Panc1 (cell line): ENCODE results near the gene MORN1.

Source experiments
- CTCF ChIP-seq: fragments of 450-650 bp; IDR thresholded peaks from 2 replicates; pipeline ENCODE4 v1.5.1; 2017; ENCODE audit warnings: mild to moderate bottlenecking
- POLR2AphosphoS5 ChIP-seq: IDR thresholded peaks from 2 replicates; pipeline ENCODE4 v1.6.1; 2012; ENCODE audit warnings: mild to moderate bottlenecking, low read depth, low read length, moderate library complexity
- REST ChIP-seq, 2 experiments: IDR thresholded peaks; 2 replicates each; pipeline ENCODE4 v1.6.1; 2011 to 2012; ENCODE audit warnings: low read depth in 2 of 2, control low read depth in 1 of 2, low read length in 1 of 2, mild to moderate bottlenecking in 1 of 2, moderate library complexity in 1 of 2; ENCODE audit not compliant: insufficient read depth in 1 of 2
- SIN3A ChIP-seq: IDR thresholded peaks from 2 replicates; pipeline ENCODE4 v1.6.1; 2012; ENCODE audit warnings: low read depth, mild to moderate bottlenecking, low read length, moderate library complexity, borderline replicate concordance; ENCODE audit not compliant: insufficient read depth
- TCF7L2 ChIP-seq: IDR thresholded peaks from 2 replicates; pipeline ENCODE4 v1.6.1; 2011; ENCODE audit warnings: mild to moderate bottlenecking, low read depth, low read length, inconsistent platforms

- TF ChIP-seq CTCF, result no peak
- no peak for TF ChIP-seq POLR2AphosphoS5
- TF ChIP-seq REST (IDR thresholded peaks at IDR 0.05; ENCODE audit: insufficient read depth in 1 of 2, low read depth in 2 of 2, low read length in 1 of 2), result no peak
- TF ChIP-seq SIN3A, result no peak
- TF ChIP-seq TCF7L2, result no peak
These were observed 25.0 kb upstream of the MORN1 start for GRCh38 chr1:2416403-2416802.
